Measurements from ENCODE around the gene GRIN2A. TPM values are rescaled to one million over a fixed set of nuclear protein-coding genes. Genes with fewer than 3 reads are reported as not detected.

GRIN2A gene
- total and polyA plus RNA-seq, 4 donors = 11.2 to 42.6 (median 20.0) TPM

DNA sequence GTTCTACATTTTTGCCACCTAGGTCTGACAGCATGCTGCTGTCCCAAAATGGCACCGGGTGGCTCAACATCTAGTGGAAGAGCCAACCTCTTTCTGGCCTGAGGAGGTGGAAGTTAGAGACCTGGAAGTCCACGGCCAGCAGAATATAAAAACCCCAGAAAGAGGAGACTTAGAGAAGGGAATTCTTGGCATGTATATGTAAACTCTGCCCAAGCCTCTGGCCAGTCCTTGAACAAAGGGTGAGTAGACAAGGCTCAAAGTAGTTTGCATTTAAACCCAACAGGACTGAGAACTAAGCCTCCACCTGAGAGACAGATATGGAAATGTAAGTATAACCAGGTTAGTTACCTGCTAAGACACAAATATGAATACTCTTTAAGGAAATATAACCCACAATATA, 210.3 kb downstream of the GRIN2A start:
- no peak for DNase-seq (ENCODE audit: low read depth in 4 of 6, low spot score in 6 of 6)
- no peaks in the 10 kb centered on the region for H3K27me3 ChIP-seq (ENCODE audit: control insufficient read depth, insufficient read depth, low read length)
- H3K9me3 ChIP-seq (ENCODE audit: control insufficient read depth, insufficient read depth, low read length) = no peaks in the 10 kb centered on the region
- H3K27ac ChIP-seq (ENCODE audit: low read depth, low read length) = no peak overlapping the region
- 83% methylated on average over 1 of the region's 2 CpGs for WGBS (ENCODE audit: insufficient coverage)
- H3K4me1 ChIP-seq (ENCODE audit: control insufficient read depth, insufficient read depth, low read length) = no peaks in the 10 kb centered on the region
- no peaks in the 10 kb centered on the region for H3K36me3 ChIP-seq (ENCODE audit: control insufficient read depth, insufficient read depth, low read length)
- no peak overlapping the region for H3K4me3 ChIP-seq (ENCODE audit: low read depth, low read length)

DNA sequence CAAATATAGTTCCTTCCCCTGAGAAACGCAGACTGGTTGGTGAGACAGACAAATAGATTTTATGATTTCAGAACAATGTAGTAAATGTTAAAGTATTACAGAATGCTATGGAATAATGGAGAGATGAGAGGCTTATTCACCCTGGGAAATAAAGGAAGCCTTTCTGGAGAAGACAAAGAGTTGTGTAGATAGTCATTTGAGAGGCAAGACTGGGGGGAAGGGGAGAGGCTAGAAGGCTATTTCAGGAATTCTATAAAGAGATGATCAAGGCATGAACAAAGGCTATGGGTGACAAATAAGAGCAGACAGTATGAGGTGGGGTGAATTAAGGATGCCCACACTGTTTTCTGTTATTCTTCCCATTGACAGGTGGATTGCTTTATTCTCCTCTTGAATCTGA, 211.4 kb downstream of the GRIN2A start:
- H3K36me3 ChIP-seq (ENCODE audit: control insufficient read depth, insufficient read depth, low read length) = no peaks in the 10 kb centered on the region
- H3K27me3 ChIP-seq (ENCODE audit: control insufficient read depth, insufficient read depth, low read length) = no peaks in the 10 kb centered on the region
- no CpG with 5 or more reads among the region's 1 CpG for WGBS (ENCODE audit: insufficient coverage)
- no peak for DNase-seq (ENCODE audit: low read depth in 4 of 6, low spot score in 6 of 6)
- H3K4me1 ChIP-seq (ENCODE audit: control insufficient read depth, insufficient read depth, low read length) = no peaks in the 10 kb centered on the region
- H3K9me3 ChIP-seq (ENCODE audit: control insufficient read depth, insufficient read depth, low read length) = no peaks in the 10 kb centered on the region
- no peak overlapping the region for H3K4me3 ChIP-seq (ENCODE audit: low read depth, low read length)
- H3K27ac ChIP-seq (ENCODE audit: low read depth, low read length) = no peak overlapping the region

DNA sequence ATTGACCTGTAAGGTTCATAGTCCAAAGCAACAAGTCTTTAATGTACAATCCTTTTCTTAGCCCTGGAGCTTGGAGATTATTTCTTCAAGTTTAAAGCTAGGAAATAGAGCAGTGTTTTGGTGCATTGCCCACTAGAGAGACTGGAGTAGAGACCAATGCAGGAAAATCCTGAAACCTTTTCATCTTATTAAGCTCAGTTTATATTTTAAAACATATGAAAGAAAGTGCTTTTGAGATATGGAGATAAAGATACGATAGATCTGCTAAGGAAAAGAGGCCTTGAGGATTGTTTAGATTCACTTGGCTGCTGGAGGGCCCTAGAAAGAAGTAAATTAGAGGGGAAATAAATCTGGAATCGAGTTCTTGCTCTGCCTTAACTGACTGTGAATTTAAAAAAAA, 212.0 kb downstream of the GRIN2A start:
- no peak for DNase-seq (ENCODE audit: low read depth in 4 of 6, low spot score in 6 of 6)
- Histone ChIP-seq H3K9me3 (ENCODE audit: control insufficient read depth, insufficient read depth, low read length) (no peaks in the 10 kb centered on the region), H3K27me3 (ENCODE audit: control insufficient read depth, insufficient read depth, low read length) (no peaks in the 10 kb centered on the region), H3K4me3 (ENCODE audit: low read depth, low read length) (no peak overlapping the region), H3K36me3 (ENCODE audit: control insufficient read depth, insufficient read depth, low read length) (no peaks in the 10 kb centered on the region), H3K4me1 (ENCODE audit: control insufficient read depth, insufficient read depth, low read length) (no peaks in the 10 kb centered on the region), H3K27ac (ENCODE audit: low read depth, low read length) (no peak overlapping the region)
- 64% methylated on average over 2 of the region's 2 CpGs for WGBS (ENCODE audit: insufficient coverage)

DNA sequence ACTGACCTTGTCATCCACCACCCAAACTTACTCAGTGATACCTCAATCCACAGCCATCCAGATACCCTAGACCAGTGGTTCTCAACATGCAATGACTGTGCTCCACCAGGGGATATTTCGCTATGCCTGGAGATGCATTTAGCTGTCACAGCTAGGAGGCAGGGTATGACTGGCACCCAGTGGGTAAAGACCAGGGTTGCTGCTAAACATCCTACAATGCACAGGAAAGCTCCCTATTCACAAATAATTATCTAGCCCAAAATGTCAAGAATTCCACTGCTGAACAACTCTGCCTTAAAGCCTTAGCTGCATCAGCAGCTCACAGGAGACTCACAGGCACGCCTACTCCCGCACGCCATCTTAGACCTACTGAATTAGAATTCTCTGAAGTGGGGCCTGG, 212.6 kb downstream of the GRIN2A start:
- no peaks in the 10 kb centered on the region for H3K9me3 ChIP-seq (ENCODE audit: control insufficient read depth, insufficient read depth, low read length)

DNA sequence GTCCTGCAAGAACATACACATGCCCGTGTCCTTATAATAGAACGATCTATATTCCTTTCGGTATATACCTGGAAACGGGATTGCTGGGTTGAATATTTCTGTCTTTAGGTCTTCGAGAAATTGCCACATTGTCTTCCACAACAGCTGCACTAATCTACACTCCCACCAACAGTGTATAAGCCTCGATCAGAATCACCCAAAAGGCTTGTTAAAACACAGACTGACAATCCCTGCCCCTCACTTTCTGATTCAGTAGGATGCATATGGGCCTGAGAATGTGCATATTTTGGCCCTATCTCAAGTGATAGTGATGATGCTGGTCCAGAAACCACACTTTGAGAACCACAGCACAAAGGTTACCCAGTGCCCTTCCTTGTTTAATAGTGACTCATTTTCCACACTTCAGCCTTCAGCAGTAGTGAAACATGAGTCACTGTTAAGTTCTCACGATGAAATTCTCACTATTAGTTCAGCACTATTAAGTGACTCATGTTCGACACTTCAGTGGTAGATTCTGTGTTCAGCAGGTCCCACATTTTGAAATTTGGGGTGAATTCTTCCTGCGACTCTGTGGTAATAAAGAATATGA, 215.6 kb downstream of the GRIN2A start:
- Histone ChIP-seq H3K9me3 (ENCODE audit: control insufficient read depth, insufficient read depth, low read length) (no peaks in the 10 kb centered on the region), H3K4me3 (ENCODE audit: low read depth, low read length) (no peak overlapping the region), H3K36me3 (ENCODE audit: control insufficient read depth, insufficient read depth, low read length) (no peaks in the 10 kb centered on the region), H3K4me1 (ENCODE audit: control insufficient read depth, insufficient read depth, low read length) (no peaks in the 10 kb centered on the region), H3K27me3 (ENCODE audit: control insufficient read depth, insufficient read depth, low read length) (no peaks in the 10 kb centered on the region), H3K27ac (ENCODE audit: low read depth, low read length) (no peak overlapping the region)
- no peak for DNase-seq (ENCODE audit: low read depth in 4 of 6, low spot score in 6 of 6)
- 81% methylated on average over 6 of the region's 9 CpGs for WGBS (ENCODE audit: insufficient coverage)

More for the DNA sequence above, 212.6 kb downstream of the GRIN2A start:
- DNase-seq (ENCODE audit: low read depth in 4 of 6, low spot score in 6 of 6) = no peak
- Histone ChIP-seq H3K4me1 (ENCODE audit: control insufficient read depth, insufficient read depth, low read length) (no peaks in the 10 kb centered on the region), H3K27ac (ENCODE audit: low read depth, low read length) (no peak overlapping the region), H3K27me3 (ENCODE audit: control insufficient read depth, insufficient read depth, low read length) (no peaks in the 10 kb centered on the region), H3K4me3 (ENCODE audit: low read depth, low read length) (no peak overlapping the region), H3K36me3 (ENCODE audit: control insufficient read depth, insufficient read depth, low read length) (no peaks in the 10 kb centered on the region)
- WGBS (ENCODE audit: insufficient coverage) = 100% methylated on average over 1 of the region's 4 CpGs

DNA sequence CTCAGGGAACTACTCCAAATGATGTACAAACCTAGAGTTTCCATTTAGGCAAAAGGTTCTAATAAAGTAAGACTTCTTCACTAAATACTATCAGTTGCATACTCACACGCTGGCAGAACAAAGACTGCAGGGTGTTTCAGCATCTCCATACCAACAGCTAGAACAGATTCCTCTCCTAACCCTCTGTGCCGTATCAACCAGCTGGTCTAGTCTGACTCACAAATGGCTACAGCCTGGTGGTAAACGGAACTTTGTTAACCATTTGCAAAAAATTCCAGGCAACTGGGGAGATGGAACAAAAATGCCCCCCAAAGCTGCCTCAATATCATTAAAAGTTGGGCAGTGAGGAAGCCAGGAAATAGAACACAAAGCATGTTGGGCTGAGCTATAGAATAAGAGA, 217.1 kb downstream of the GRIN2A start:
- Histone ChIP-seq H3K9me3 (ENCODE audit: control insufficient read depth, insufficient read depth, low read length) (no peaks in the 10 kb centered on the region), H3K27ac (ENCODE audit: low read depth, low read length) (no peak overlapping the region), H3K4me3 (ENCODE audit: low read depth, low read length) (no peak overlapping the region), H3K36me3 (ENCODE audit: control insufficient read depth, insufficient read depth, low read length) (no peaks in the 10 kb centered on the region), H3K27me3 (ENCODE audit: control insufficient read depth, insufficient read depth, low read length) (no peaks in the 10 kb centered on the region), H3K4me1 (ENCODE audit: control insufficient read depth, insufficient read depth, low read length) (no peaks in the 10 kb centered on the region)
- WGBS (ENCODE audit: insufficient coverage) = 27% methylated on average over 2 of the region's 3 CpGs
- DNase-seq (ENCODE audit: low read depth in 4 of 6, low spot score in 6 of 6) = peak in 1 of 6 donors; percentile 44

DNA sequence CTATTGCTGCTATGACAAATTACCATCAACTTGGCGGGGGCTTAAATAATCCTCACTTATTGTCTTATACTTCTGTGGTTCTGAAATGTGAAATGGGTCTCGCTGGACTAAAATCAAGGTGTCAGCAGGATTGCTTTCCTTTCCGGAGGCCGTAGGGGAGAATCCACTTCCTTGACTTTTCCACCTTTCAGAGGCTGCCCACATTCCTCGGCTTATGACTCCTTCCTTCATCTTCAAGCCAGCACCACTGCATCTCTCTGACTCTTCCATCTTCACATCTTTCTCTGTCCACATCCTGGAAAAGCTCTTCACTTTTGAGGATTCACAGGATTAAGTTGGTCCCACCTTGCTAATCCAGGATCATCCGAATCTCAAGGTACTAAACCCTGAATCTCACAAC, 217.8 kb downstream of the GRIN2A start:
- Histone ChIP-seq H3K9me3 (ENCODE audit: control insufficient read depth, insufficient read depth, low read length) (no peaks in the 10 kb centered on the region), H3K36me3 (ENCODE audit: control insufficient read depth, insufficient read depth, low read length) (no peaks in the 10 kb centered on the region), H3K27me3 (ENCODE audit: control insufficient read depth, insufficient read depth, low read length) (no peaks in the 10 kb centered on the region), H3K4me1 (ENCODE audit: control insufficient read depth, insufficient read depth, low read length) (no peaks in the 10 kb centered on the region), H3K27ac (ENCODE audit: low read depth, low read length) (no peak overlapping the region), H3K4me3 (ENCODE audit: low read depth, low read length) (no peak overlapping the region)
- no peak for DNase-seq (ENCODE audit: low read depth in 4 of 6, low spot score in 6 of 6)
- 90% methylated on average over 4 of the region's 6 CpGs for WGBS (ENCODE audit: insufficient coverage)

DNA sequence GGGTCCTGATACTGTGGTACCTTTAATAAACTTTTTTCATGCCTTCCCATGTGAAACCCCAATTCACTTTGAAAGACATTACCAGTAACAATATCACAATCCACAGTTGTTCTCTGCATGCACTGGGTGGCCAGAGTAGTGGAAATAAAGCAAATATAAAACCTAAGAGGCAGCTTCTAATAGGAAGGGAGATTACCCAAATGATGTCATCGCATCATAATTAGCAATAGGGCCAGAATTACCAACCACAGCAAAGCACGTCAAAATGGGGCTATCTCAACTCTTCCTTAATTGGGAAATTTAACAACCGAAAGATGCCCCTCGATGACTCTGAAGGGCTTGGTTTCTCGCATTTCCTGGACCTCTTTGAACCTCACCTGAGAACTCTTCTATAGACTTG, 224.8 kb downstream of the GRIN2A start:
- H3K9me3 ChIP-seq (ENCODE audit: control insufficient read depth, insufficient read depth, low read length) = no peaks in the 10 kb centered on the region
- no peak overlapping the region for H3K4me3 ChIP-seq (ENCODE audit: low read depth, low read length)
- WGBS (ENCODE audit: insufficient coverage) = 95% methylated on average over 5 of the region's 5 CpGs
- no peaks in the 10 kb centered on the region for H3K27me3 ChIP-seq (ENCODE audit: control insufficient read depth, insufficient read depth, low read length)
- no peak overlapping the region for H3K27ac ChIP-seq (ENCODE audit: low read depth, low read length)
- no peak for DNase-seq (ENCODE audit: low read depth in 4 of 6, low spot score in 6 of 6)
- H3K4me1 ChIP-seq (ENCODE audit: control insufficient read depth, insufficient read depth, low read length) = no peaks in the 10 kb centered on the region
- H3K36me3 ChIP-seq (ENCODE audit: control insufficient read depth, insufficient read depth, low read length) = no peaks in the 10 kb centered on the region

DNA sequence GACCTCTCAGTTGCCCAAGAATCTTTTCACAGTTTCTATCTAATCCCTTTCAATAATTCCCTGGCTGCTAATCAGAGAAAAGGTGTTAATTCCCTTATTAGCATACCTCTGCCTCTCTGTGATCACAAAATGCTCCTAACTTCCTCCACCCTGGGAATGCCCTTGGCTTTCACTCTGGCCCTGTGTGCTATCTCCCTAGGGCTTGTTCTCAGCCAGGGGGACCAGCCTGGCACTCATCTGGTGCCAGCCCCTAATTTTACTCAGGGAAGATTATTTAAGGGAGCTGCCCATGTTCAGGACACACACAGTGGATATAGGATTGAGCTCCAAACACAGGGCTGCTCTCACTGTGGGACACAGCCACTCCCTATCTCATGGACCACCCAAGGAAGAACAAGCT, 225.2 kb downstream of the GRIN2A start:
- Histone ChIP-seq H3K27me3 (ENCODE audit: control insufficient read depth, insufficient read depth, low read length) (no peaks in the 10 kb centered on the region), H3K36me3 (ENCODE audit: control insufficient read depth, insufficient read depth, low read length) (no peaks in the 10 kb centered on the region), H3K4me1 (ENCODE audit: control insufficient read depth, insufficient read depth, low read length) (no peaks in the 10 kb centered on the region), H3K4me3 (ENCODE audit: low read depth, low read length) (no peak overlapping the region), H3K9me3 (ENCODE audit: control insufficient read depth, insufficient read depth, low read length) (no peaks in the 10 kb centered on the region), H3K27ac (ENCODE audit: low read depth, low read length) (no peak overlapping the region)
- no peak for DNase-seq (ENCODE audit: low read depth in 4 of 6, low spot score in 6 of 6)

DNA sequence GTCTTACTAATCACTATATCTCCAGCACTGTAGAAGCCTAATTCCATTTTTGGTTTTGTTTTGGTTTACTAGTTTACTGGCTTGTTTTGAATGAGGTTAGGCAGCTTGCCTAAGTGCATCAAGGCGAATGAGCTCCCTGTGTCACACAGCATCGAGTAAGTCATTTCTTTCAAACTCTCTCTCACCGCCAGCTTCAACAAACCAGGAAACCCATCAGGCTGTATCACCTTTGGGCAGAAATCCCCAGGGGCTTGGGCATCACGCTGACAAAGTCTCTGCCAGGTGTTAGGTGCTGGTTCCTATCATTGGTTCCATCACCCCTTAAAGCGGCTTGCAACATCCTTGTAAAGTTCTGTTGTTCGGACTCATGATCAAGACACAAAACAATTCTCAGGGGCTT, 226.6 kb downstream of the GRIN2A start:
- no peaks in the 10 kb centered on the region for H3K36me3 ChIP-seq (ENCODE audit: control insufficient read depth, insufficient read depth, low read length)
- H3K9me3 ChIP-seq (ENCODE audit: control insufficient read depth, insufficient read depth, low read length) = no peaks in the 10 kb centered on the region
- no peak for DNase-seq (ENCODE audit: low read depth in 4 of 6, low spot score in 6 of 6)
- 65% methylated on average over 4 of the region's 6 CpGs for WGBS (ENCODE audit: insufficient coverage)
- no peak overlapping the region for H3K27ac ChIP-seq (ENCODE audit: low read depth, low read length)
- no peaks in the 10 kb centered on the region for H3K27me3 ChIP-seq (ENCODE audit: control insufficient read depth, insufficient read depth, low read length)
- H3K4me3 ChIP-seq (ENCODE audit: low read depth, low read length) = no peak overlapping the region
- H3K4me1 ChIP-seq (ENCODE audit: control insufficient read depth, insufficient read depth, low read length) = no peaks in the 10 kb centered on the region

Measured in spinal cord (tissue), 10 donors.